NCI-H524 treated with DMSO at 0.1 percent for 48 hours (cell line): Measurements from ENCODE around the gene ASB15.

ENCODE experiments used
- DNase-seq: peaks from one replicate; lab custom pipeline; 2025; lab: John Stamatoyannopoulos, UW

The ASB15 gene

DNA sequence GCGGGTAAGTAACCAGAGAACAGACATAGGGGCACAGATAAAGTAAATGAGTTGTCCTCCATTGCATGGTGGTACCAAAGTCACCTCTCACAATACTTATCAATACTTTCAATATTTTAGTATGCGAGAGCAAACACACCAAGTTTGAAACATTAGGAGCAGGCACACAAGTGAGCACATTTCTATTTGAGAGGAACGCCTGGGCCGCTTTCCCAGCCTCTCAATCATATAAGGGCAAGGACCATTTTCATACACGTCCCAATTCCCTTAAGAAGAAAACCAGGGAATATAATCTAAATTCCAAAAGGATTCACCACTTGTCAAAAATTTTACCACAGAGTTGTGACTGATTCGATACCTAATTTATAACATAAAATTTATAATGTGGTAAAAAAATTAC, 61.6 kb downstream of the ASB15 start:
- no peak for DNase-seq

DNA sequence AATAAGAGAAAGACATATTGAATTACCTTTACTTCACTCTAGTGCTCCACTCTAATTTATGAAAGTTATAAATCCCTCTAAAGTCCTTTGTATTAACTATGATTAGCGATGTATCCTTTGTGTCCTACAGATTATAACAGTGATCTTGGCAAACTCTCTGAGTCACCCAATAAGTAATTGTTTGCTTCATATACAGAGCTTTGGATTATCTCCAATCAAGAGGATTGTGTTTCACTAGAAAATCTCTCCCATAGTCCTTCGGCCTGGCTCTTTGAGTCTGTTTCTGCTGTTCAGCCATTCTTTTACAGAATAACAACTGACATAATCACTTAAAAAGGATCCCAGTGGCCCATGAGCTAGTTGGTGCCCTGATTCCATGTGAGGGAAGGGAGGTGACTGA, 63.5 kb downstream of the ASB15 start:
- no peak for DNase-seq

DNA sequence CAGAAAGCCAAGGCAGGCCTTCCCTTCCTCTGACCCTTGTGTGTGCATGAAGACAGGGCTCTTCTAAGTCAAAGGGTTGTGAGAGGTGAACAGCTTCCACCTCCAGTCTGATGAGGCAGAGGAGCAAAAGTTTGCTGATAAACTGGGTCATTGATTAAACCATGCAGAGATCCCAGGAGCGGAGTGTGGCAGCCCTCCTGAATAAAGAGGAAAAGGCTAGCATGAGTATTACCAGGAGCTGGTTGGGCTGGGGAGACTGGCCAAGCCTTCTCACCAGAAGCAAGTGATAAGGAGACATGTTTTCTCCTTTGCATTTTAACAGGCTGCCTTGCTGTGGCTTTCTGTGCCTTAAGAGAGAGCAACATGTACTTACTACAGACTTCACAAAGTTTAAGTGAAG, 64.3 kb downstream of the ASB15 start:
- no peak for DNase-seq

DNA sequence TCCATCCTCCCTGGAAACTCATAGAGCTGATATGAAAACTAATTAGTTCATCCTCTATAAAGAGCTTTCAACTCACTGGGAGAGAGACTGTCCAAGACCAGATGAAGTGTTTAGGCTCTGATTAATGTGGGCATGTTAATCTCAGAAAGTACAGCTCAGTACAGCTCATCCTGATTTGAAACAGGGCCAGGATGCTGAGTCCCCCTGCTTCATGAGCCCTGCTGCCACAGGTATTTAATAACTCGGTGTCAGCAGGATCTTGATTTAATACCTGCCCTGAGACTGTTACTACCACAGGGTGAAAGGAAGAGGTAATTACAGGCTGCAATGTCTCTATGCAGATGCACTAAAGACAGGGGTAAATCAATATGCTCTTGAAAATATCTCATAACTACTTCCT, 64.9 kb downstream of the ASB15 start:
- no peak for DNase-seq

DNA sequence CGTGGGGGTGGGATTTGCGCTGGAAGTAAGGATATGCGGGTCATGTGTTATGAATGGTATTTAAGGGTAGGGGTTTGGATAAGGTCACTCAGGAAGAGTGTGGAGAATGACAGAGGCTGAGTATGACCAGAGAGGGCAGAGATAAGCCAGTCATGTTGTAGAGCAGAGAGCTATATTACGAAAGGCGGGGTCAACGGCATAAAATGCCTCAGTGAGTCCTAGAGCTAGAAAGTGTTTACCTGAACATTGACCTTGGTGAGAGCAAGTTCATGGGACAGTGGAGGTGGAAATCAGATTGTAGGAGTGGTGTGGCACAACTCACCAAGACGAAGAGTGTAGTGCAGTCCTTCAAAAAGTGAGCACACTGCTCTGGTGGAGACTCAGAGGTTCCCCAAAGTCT, 67.9 kb downstream of the ASB15 start:
- no peak for DNase-seq

DNA sequence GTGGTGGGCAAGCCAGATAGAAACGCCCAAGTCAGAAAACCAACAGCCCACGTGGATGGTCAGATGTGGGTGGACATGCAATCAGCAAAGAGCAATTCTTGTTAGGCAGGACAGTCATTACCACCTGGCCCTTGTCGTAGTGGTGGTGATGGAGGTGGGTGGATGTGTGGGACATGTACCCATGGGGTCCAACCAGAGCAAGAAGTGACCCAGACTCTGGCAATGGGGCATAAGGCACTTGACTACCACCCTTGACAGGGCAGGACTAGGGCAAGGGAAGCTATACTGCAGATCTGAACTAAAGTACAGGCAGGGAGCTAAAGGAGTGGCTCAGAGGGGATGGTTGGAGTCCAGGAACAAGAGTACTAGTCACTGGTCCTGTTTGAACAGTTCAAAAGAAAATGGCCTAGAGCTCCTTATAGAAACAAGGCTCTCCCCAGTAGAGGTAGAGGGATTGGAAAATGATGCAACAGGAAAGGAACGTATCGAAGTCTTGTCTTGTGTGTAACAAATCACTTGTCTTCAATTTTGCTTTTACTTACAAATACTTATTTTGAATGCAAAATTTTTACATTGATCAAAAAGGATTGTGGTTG, 71.6 kb downstream of the ASB15 start:
- DNase-seq = no peak

DNA sequence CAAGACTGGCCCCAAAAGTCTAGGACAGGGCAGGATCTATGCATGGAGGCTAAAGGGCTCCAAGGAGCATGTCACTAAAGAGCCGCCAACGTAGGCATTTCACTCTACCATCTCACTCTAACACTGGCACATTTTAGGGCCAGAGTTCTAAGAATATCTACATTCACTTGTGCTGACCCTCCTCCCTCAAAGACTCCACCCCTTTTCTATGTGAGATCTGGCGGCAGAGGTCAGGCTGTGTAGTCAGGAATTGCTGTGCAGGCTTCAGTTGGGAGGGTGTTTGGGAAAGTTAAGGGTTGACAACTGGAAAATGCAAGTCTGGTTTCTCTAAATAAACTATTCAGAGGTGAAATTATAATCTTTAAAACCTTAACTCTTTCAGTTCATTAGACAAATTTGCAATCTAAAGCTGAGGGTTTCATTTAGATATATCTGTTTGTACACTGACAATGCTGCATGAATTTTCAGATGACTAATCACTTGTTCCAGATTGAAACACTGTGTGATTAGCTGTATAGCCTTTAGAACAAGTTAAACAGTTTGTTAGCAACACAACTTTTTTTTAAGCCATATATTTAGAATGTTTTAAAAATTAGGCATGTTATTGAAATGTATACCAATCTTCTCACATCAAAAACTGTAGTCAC, 72.3 kb downstream of the ASB15 start:
- no peak for DNase-seq

DNA sequence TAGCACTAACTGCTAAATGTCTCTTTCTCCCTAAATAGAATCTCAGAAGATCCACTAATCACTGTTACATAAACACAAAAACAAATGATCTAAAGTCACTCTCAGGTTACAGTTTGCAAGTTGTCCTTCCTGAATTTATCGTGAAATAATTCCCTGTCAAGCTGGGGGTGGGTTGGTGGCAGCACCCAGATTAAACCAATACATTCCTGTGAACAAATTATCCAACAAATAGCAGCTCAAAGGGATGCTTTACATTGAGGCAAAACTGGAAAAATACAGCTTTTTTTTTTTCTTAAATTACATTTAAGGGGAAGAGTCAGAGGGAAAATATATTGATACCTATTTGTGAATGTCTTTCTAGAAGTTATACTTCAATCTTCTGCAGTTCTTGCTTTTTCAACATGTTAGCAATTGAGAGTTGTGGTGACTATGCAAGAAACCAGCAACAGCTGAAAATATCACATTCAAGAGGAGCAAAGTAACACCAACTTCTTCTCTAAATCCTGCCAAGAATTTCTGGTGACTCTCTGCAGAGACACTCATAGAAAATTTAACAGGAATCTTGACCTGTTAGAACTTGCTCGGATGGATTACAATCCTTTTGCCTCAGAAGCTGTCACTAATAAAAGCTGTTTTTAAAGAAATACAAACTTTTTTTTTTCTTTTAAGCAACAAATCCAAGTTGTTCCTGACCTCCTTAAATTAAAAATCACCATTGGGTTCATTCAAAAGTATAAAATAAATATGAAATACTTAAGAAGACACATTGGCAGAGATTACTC, 73.0 kb downstream of the ASB15 start:
- no peak for DNase-seq

DNA sequence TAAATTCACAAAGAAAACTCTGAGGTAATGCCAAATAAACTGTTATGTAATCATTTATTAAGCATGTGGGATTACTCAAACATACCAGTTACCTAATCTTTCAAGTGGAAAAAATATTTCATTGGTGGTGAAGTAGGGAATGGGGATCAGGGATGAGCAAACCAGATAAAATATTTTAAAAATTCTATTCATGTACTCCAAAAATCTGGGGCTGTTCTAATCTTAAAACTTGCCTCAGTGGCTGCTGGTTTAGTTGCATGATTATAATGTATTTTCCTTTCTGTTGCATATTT, 73.5 kb downstream of the ASB15 start:
- no peak for DNase-seq

DNA sequence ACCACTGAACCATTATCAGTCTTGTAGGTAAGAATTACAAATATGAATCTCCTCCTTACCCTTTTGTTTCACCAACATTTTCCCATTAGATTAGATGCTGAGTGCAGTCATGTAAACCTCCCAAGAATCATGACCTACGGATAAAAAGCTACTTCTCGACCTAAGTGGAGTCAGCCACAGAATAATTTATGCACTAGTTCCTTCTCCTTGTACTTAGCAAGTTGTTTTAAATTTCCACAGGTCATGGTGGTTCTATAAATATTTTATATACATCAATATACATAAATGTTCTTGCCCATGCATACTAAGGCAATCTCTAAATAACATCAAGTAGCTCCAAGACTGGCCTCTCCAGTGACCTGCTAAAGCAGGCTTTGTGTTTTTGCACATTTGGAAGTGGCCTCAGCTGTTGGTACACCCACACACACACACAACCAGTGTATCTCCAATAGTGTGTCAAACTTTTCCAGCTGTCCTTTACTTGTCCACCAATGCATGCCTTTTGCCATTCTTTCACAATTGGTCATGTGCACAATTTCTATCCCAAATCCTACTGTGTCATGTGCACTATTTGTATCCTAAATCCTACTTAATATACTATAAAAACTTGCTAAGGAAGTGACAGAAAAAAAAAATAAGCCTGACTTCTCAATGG, 75.6 kb downstream of the ASB15 start:
- DNase-seq = no peak

DNA sequence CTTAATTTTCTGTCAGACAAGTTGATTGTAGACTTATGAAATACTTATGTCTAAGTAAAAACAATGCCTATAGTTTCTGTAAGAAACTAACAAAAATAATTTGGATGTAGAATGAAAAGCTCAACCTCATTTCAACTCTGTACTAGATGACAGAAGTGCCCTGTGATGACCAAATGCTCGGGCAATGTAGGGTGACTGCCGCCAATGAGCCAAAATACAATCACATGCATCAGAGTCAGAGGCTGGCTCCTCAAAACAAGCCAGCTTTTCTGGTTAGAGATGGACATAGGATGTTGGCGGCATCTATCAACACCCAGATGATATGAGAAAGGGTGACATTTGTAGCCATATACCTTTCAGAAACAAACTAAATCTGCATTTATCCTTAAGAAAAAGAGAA, 78.0 kb downstream of the ASB15 start:
- no peak for DNase-seq

DNA sequence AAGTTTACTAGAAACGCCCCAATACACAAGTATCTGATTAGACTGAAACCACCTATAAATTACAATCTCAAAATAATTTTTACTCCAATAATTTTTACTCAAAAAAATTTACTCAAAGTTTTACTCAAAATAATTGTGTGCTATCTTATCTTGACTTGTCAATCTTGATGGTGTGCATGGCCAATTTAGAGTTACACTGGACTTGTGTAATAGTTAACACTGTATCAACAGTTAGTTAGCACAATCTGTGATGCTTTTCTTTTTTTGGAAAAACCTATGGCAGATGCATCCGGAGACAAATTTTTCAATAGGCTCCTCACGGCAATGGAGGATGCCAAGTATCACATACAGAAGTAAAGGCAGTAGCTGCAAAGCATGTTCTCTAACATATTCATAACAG, 79.0 kb downstream of the ASB15 start:
- no peak for DNase-seq

DNA sequence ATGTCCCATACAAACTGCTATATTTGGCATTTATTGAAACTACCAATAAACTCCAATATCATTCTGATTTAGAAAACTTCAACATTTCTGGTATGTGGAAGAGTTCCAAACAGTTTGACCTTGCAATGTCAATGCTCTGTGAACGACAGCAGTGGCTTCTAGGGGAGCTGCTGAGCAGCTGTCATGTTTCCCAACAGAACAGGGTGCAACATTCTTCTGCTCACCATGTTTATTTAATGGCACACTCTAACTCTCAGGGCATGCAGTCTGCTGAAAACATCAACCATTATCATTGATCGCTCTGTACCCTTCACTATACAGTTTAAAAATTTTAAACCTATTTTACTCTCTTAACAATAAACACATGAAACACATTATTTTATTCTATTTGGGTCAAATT, 79.9 kb downstream of the ASB15 start:
- DNase-seq = no peak

DNA sequence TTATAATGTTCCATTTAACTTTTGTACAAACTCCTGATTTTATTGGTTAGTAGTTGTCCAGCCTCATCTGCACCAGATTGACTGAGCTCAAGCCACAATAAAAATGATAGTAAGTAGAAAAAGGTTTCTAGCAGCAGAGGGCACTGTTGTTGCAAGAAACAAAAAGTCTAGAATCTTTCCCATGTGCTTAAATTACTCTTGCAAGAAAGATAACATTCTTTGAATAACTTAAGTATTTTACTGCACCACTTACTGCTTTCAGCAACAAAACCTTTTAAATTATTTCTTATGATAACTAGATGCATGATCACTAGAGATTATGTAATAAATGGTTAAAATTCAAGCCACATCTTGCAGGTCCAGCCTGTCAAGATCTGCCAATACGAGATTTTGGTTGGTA, 81.1 kb downstream of the ASB15 start:
- DNase-seq = no peak

DNA sequence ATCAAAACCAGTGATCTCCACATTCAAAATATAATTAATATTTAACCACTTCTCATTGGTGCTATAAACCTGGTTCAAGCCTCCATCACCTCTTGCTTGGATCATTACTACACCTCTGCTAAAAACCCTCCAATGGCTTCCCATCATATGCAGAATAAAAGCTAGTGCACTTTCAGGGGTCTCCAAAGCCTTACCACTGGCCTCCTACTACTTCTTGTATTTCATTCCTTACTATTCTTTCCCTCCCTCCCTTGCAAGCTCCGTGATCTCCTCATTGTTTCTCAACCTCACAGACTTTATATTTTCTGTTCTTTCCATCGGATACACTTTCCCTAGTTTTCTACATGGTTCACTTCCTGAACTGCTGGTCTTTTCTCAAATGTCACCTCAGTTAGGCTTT, 85.5 kb downstream of the ASB15 start:
- DNase-seq = no peak

DNA sequence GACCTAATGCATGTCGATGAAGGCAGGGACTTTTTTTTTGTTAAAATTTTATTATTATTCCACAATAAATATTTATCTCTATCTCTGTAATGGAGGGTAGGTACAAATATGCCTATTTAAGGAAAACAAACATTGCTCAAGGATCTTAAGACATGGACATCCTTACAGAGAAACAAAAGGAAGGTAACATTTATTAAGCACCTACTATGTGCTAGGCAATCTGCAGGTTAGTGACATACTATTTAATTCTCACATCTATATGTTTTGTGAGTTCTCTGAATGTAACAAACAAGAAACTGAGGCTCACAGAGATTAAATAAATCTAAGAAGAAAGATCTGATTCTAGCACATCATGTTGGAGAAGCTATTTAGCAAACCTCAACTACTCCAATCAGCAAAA, 86.1 kb downstream of the ASB15 start:
- no peak for DNase-seq
